GM18951 (cell line): ENCODE measurements around the gene ANKRD29.

Experiments used
- POLR2A ChIP-seq: IDR thresholded peaks from 4 replicates; pipeline ENCODE4 v1.6.1; 2011; ENCODE audit warnings: mild to moderate bottlenecking; ENCODE audit not compliant: insufficient read length, insufficient read depth; ENCODE audit errors: extremely low read depth
- in situ Hi-C: fragments of 300-500 bp; cut with MboI; formaldehyde crosslinking; loops from one replicate; pipeline ENCODE4 v1.12.0; 2022; ENCODE audit warnings: low sequenced_read_pairs, mixed read lengths, inconsistent platforms; ENCODE audit not compliant: unreplicated experiment

ANKRD29 gene, protein sequence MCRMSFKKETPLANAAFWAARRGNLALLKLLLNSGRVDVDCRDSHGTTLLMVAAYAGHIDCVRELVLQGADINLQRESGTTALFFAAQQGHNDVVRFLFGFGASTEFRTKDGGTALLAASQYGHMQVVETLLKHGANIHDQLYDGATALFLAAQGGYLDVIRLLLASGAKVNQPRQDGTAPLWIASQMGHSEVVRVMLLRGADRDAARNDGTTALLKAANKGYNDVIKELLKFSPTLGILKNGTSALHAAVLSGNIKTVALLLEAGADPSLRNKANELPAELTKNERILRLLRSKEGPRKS

DNA sequence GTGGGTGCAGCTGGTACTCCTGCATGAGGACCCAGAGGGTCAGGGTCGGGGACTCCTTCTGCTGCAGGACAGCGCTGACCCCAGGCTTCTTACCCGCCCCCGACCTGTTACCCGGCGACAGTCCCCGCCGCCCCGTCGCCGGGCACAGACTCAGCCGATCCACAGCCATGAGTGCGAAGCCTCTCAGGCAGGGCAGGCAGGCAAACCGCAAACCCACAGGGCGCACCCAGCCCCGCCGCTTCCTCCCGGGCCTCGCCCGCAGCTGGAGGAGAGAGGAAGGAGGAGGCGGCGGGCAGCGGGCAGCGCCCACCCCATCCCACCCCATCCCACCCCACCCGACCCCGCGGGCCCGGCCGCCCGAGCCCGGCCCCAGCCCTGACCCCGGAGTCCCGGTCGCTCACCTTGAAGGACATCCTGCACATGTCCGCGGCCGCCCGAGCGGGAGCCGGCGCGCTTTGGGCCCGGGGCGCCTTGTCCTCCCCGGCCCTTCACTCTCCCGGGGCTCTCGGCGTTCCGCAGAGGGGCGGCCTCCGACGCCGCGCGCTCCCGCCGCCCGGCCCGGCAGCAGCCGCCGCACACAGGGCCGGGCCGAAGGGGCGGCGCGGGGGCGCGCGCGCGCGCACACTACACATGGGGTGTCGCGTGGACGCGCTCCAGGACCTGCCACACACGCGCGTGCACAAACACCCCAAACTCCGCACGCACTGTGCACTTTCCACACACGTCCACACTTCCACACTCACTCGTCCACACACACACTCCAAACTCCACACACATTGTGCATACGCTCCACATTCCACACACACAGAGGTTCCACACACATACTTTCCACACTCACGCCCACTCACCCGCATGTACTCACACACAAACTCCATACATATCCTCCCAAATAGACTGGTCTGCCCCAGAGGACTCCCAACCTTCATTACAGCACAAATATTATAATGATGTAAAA is at the start of gene ANKRD29:
Gene ANKRD29 (minus strand): TSS at position 603 of the 955 bp plus-strand sequence. CDS start 181 bp downstream, at position 422.
- no peak for TF ChIP-seq POLR2A
- in situ Hi-C loops = no loop called here

- in situ Hi-C loops = no loop called here
- TF ChIP-seq POLR2A = no peak
Measured at GRCh38 chr18:23712445-23712844, 49.7 kb upstream of the ANKRD29 start.

- TF ChIP-seq POLR2A = no peak
- in situ Hi-C loops = no loop called here
Measured at GRCh38 chr18:23711426-23711825, 48.7 kb upstream of the ANKRD29 start.

DNA sequence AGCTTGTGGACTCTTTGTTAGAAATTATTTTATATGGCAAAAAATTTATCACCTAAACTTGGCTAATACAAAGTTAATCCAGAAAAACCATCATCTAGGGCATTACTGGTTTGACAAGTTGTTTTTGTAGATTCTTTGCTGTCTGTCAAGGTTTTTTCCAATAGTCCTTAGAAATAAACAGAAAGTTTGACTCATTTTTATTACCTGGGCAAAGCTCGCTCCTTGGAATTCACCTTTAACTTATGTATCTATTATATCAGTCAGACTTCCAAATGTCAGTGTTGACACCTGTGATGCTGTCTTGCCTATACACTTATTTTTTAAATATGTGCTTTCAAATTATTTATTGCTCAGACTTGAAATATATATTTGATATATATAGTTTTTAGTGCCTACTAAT is 48.2 kb upstream of the ANKRD29 start:
- TF ChIP-seq POLR2A = no peak
- in situ Hi-C loops = no loop called here

DNA sequence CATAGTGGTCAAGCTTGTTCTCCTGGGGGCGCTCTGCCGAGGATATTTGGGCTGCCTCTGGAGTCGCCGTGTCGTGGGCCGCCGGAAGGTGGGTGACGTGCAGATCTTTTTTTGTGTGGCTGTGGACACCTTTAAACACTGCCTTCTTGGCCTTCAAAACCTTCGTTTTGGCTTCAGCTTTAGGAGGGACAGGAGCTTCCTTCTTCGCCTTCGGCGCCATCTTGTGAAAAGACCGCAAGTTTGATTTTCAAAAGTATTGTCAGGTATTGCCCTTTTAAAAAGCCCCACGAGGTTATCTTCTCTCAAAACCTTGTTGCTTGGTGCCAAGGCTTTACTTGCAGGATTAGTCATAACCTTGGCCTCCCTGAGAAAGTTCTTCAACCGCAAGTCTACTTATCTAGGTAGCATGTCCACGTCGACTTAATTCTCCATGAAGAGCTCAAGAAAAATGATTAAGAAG is 47.4 kb upstream of the ANKRD29 start:
- no peak for TF ChIP-seq POLR2A
- in situ Hi-C loops = no loop called here

DNA sequence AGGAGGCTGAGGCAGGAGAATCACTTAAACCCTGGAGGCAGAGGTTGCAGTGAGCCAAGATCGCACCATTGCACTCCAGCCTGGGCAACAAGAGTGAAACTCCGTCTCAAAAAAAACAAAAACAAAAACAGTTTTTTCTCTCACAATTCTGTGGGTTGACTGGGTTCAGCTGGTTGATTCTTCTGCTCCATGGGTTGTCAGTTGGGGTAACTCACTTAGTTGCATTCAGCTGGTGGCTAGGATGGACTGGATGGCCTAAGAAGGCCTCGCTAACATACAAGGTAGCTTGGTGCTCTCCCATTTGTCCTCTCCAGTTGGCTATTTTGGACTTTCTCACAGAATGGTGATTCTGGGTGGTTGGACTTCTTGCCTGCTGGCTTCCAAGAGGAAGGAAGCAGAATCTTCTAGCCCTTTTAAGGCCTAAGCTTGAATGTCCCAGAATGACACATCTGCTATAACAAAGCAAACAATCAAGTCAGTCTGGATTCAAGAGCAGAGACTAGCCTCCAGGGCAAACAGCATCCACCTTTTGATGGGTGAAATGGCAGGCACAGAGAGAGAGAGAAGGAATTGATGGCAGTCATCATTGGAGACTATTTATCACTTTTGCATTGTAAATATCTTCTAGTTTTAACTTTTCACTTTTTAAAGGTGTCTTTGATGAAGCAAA is 44.4 kb upstream of the ANKRD29 start:
- no peak for TF ChIP-seq POLR2A
- in situ Hi-C loops = no loop called here

DNA sequence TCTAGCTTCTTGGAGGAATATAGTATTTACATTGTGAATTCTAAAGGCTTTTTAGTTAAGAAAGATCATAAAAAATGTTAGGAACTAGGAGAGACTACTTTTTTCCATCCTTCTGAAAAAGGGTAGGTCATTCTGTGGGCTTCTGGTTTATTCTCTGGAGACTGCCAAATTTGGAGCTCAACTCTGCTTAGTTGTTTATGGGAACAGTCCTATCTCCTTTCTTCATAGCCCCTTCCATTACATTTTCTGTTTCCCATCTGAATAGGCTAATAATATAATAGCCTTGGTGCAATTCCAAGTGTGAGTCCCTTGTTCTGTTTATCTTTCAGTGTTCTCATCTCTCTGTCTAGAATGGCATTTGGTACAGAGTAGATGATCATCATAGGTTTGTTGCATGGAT is 42.1 kb upstream of the ANKRD29 start:
- in situ Hi-C loops = no loop called here
- no peak for TF ChIP-seq POLR2A

DNA sequence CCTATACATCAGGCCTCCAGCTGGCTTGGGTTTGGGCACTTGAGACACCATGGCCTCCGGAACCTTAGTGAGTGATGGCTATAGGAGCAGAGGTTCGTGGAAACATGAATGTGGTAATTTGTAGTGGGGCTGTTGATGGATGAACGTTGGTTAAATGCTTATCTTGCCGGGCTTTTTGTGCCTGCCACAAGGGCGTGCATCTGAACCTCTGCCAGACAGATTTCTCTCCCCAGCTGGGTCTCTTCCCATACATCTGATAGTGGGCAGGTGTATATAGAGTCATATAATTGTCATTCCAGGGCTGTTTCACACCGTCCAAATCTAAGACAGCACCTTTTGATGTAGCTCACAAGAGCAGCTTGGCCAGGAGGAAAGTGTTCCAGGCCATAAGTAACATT is 41.3 kb upstream of the ANKRD29 start:
- no peak for TF ChIP-seq POLR2A
- in situ Hi-C loops = no loop called here

DNA sequence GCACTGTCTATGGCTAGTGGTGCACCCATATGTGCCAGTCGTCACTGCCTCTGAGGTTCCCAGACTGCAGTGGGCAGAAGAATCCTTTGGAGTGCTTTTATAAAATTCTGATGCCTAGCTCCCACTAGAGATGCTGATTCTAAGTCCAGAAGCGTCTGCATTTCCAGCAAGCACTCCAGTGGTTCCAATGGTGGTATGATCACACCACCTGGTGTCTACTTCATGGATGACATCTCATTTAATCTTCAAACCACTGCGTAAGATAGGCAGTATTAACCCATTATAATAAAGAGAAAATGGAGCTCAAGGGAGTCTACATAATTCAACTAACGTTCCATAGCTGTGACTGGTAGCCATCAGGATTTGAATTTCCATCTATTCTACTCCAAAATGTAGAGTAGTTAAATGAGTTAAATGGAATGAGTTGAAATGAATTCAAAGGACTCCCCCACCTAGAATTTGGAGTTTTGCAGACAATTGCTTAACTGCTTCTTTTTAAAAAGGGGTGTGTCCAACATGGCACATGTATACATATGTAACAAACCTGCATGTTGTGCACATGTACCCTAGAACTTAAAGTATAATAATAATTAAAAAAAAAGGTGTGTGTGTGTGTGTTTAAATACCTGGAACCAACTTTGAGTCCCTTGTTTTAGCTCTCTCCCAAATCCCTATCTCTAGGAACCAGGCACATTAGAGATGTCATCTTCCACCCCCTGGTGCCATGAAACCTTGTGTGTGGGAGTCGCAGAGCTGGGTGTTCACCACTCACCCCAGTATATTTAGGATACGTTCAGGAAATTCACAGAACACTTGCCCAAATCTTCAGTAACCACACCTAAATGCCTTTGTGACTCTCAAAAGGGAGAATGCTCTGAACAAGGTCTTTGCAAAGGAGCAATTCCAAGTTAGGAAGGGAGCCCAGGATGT is 40.6 kb upstream of the ANKRD29 start:
- no peak for TF ChIP-seq POLR2A
- in situ Hi-C loops = no loop called here

DNA sequence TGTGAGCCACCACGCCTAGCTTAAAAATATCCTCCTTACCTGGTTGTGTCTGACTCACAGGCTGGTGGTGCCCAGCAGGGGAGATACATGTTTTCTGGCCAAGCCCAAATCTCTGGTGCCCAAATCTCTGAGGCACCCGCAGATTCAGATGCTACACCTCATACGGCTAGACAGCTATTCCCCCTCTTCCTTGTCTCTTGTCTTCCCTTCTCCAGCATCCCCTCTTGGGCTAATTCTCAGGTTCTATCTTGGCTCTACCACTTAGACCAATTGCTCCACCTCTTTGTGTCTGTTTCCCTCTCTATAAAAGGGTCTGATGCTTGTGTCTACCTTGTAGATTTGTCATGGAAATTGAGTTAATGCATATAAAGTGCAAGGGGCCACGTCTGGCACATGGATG is 39.9 kb upstream of the ANKRD29 start:
- in situ Hi-C loops = no loop called here
- no peak for TF ChIP-seq POLR2A

DNA sequence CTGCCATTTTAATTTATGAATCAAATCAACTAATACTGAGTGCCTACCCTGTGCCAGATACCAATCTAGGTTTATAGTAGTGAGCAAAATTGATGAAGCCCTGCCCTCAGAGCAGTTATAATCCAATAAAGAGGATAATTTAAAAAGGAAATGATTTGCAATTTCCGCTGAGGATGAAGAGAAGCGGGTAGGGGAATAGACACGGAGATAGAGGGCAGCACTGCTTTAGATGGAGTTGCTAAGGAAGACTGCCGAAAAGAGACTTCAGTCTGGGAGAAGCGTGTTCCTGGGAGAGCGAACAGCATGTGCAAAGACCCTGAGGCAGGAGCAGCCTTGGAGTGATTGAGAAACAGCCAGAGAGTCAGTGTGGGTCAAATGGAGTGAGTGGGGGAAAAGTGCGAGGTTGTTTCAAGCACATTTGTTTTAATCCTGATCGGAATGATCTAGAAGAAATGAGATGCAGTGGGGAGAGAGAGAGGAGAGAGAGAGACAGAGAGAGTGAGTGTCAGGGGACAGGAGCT is 38.9 kb upstream of the ANKRD29 start:
- TF ChIP-seq POLR2A = no peak
- in situ Hi-C loops = no loop called here

DNA sequence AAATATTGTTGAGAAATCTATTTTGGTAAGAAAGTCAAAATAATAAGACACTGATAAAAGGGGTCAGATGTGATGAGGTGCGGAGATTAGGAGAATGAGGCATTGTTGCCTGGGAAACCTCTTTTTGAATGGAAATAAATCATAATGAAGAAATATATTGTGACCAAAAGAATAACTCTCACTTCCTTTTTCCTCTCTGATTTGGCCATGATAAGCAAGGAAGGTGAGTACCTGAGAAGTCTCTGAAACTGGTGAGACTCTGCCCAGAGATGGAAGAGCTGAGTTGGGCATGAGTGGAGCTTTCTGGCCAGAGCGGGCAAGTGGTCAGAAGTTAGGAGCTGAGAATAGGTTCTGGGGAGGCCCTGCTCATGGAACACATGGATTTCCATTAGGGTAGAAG is 38.3 kb upstream of the ANKRD29 start:
- TF ChIP-seq POLR2A = no peak
- in situ Hi-C loops = no loop called here
